GM04503 (cell line): ENCODE results near the gene PCDHB11.
"Not testable (repeated sequence)": the region's sequence is repeated elsewhere in the genome, so short reads cannot be mapped to it uniquely, and the experiment has no call there.

Experiments used
- DNase-seq: peaks from one replicate; pipeline ENCODE4 v3.0.0-alpha.2; 2012; ENCODE audit warnings: low read depth

PCDHB11 gene

DNA sequence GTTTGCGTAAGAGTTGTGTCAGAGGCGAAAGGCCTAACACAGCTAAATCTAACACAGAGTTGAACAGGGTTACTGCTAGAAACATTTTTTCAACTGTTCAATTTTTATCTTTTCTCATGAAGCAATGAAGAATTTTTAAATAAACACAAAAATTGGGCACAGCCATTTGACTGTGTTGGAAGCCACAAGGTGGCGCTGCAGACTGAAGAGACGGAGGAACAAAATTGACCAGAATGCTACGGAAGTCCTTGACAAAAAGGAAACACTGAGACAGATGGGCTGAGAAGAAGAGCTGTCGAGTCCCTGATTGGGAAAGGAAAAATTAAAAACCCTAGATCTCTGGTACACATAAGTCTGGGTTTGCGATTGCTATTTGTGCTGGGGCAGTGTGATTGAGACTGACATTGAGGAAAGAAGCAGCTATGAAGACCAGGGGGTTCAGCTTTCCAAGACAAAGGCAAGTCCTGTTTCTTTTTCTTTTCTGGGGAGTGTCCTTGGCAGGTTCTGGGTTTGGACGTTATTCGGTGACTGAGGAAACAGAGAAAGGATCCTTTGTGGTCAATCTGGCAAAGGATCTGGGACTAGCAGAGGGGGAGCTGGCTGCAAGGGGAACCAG lies 12.4 kb upstream of the PCDHB11 start, which contains the start of gene PCDHB9:
PCDHB9 (plus strand) TSS at position 265 of the 616 bp plus-strand sequence; CDS start at position 423, 158 bp downstream.
- no peak for DNase-seq

DNA sequence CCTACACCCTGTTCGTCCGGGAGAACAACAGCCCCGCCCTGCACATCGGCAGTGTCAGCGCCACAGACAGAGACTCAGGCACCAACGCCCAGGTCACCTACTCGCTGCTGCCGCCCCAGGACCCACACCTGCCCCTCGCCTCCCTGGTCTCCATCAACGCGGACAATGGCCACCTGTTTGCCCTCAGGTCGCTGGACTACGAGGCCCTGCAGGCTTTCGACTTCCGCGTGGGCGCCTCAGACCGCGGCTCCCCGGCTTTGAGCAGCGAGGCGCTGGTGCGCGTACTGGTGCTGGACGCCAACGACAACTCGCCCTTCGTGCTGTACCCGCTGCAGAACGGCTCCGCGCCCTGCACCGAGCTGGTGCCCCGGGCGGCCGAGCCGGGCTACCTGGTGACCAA lies 10.7 kb upstream of the PCDHB11 start:
- not testable (repeated sequence) for DNase-seq

GRCh38 chr5:141189131-141189530 lies 10.3 kb upstream of the PCDHB11 start:
- not testable (repeated sequence) for DNase-seq

DNA sequence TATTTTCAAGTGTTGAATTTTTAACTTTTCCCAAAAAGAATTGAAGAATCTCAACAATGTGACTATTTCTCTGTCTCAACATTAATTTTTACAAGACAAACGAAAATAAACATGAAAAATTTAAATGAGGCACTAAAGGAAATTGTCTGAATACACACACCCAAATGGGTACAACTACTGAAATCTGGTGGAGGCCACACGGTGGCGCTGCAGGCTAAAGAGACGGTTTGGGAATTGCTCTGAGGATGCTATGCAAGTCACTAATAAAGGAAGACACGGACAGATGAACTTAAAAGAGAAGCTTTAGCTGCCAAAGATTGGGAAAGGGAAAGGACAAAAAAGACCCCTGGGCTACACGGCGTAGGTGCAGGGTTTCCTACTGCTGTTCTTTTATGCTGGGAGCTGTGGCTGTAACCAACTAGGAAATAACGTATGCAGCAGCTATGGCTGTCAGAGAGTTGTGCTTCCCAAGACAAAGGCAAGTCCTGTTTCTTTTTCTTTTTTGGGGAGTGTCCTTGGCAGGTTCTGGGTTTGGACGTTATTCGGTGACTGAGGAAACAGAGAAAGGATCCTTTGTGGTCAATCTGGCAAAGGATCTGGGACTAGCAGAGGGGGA lies 7.2 kb upstream of the PCDHB11 start, which contains the start of gene PCDHB10:
PCDHB10 (plus strand) TSS at position 244 of the 616 bp plus-strand sequence; CDS start at position 444, 200 bp downstream.
- DNase-seq, result no peak

DNA sequence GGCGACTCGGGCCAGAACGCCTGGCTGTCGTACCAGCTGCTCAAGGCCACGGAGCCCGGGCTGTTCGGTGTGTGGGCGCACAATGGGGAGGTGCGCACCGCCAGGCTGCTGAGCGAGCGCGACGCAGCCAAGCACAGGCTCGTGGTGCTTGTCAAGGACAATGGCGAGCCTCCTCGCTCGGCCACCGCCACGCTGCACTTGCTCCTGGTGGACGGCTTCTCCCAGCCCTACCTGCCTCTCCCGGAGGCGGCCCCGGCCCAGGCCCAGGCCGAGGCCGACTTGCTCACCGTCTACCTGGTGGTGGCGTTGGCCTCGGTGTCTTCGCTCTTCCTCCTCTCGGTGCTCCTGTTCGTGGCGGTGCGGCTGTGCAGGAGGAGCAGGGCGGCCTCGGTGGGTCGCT lies 5.1 kb upstream of the PCDHB11 start:
- not testable (repeated sequence) for DNase-seq

DNA sequence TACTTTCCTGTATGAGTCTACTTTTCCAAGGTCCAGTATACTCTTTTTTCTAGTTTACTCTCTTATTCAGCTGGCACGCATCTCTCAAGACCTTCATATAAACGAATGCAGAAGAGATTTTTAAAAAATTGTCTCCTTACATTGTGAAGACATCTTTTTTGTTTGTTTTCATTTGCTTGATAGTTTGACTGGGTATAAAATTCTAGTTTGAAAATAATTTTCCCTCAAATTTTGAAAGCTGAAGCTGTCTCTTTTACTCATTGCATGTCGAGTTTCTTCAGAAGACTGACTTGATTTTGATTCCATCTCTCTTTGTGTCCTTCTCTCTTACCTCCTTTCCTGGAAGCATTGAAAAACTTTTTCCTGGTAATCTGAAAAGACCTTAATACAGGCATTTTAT lies 3.1 kb upstream of the PCDHB11 start:
- DNase-seq, result no peak

GRCh38 chr5:141201126-141201525 lies 1.7 kb downstream of the PCDHB11 start:
- not testable (repeated sequence) for DNase-seq

- DNase-seq, result not testable (repeated sequence)
Measured at GRCh38 chr5:141201646-141202045, 2.2 kb downstream of the PCDHB11 start.

DNA sequence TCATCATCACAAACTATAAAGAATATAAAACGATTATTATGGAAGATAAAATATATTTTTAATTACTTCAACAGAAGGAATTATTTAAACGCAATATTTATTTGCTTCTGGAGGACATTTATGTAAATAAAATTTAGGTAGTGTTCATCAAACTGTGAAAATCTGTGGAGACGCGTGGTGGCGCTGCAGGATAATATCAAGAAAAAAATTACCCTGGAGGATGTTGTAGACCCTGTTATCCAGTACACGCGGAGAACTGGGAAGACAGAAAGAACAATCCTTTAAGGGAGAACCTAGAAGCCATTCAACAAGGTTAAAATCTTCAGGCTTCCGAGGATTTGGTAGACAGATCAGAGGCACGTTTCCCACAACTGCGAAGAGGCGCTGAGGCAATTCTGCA lies 9.1 kb downstream of the PCDHB11 start, which contains the start of gene PCDHB12:
PCDHB12 (plus strand) TSS at position 242 of the 400 bp plus-strand sequence. CDS start 189 bp downstream, outside the sequence.
- DNase-seq, result no peak

DNA sequence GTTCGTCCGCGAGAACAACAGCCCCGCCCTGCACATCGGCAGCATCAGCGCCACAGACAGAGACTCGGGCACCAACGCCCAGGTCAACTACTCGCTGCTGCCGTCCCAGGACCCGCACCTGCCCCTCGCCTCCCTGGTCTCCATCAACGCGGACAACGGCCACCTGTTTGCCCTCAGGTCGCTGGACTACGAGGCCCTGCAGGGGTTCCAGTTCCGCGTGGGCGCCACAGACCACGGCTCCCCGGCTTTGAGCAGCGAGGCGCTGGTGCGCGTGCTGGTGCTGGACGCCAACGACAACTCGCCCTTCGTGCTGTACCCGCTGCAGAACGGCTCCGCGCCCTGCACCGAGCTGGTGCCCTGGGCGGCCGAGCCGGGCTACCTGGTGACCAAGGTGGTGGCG lies 10.9 kb downstream of the PCDHB11 start:
- not testable (repeated sequence) for DNase-seq

GRCh38 chr5:141210849-141211248 lies 11.4 kb downstream of the PCDHB11 start:
- DNase-seq, result not testable (repeated sequence)

- not testable (repeated sequence) for DNase-seq
Measured at GRCh38 chr5:141213656-141214339, 14.4 kb downstream of the PCDHB11 start, which contains the start of gene PCDHB13. TSS of gene PCDHB13 (plus strand) at chr5:141213919. CDS start at chr5:141214124, 205 bp downstream.

DNA sequence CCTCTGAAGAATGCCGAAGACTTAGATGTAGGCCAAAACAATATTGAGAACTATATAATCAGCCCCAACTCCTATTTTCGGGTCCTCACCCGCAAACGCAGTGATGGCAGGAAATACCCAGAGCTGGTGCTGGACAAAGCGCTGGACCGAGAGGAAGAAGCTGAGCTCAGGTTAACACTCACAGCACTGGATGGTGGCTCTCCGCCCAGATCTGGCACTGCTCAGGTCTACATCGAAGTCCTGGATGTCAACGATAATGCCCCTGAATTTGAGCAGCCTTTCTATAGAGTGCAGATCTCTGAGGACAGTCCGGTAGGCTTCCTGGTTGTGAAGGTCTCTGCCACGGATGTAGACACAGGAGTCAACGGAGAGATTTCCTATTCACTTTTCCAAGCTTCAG lies 15.2 kb downstream of the PCDHB11 start:
- not testable (repeated sequence) for DNase-seq

GRCh38 chr5:141215504-141215903 lies 16.1 kb downstream of the PCDHB11 start:
- not testable (repeated sequence) for DNase-seq

DNA sequence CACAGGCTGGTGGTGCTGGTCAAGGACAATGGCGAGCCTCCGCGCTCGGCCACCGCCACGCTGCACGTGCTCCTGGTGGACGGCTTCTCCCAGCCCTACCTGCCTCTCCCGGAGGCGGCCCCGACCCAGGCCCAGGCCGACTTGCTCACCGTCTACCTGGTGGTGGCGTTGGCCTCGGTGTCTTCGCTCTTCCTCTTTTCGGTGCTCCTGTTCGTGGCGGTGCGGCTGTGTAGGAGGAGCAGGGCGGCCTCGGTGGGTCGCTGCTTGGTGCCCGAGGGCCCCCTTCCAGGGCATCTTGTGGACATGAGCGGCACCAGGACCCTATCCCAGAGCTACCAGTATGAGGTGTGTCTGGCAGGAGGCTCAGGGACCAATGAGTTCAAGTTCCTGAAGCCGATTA lies 16.6 kb downstream of the PCDHB11 start:
- DNase-seq, result not testable (repeated sequence)

DNA sequence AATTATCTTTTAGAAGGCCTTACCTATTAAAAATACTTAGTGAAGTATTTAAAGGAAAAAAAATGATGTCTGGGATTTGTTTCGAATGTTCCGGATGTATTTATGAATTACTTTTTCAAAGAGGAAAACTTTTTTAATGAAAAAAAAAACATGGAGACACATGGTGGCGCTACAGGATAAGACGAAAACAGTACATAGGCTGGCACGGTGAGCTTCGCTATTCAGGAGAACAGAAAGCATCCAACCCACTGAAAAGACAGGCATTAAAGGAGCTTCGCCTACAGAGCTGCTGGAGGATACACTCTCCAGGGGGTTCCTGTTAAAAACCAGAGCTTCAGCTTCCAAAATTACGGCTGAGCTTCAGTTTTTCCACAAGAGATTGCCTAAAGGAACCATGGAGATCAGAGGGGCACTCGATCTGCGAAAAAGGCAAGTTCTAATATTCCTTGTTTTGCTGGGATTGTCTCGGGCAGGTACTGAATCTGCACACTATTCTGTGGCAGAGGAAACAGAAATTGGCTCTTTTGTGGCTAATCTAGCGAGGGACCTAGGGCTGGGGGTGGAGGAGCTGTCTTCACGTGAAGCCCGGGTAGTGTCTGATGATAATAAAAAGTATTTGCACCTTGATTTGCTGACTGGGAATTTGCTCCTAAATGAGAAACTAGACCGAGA lies 23.8 kb downstream of the PCDHB11 start, which contains the start of gene PCDHB14:
PCDHB14 (plus strand) TSS at position 232 of the 672 bp plus-strand sequence; CDS start at position 395, 163 bp downstream.
- DNase-seq, result no peak

DNA sequence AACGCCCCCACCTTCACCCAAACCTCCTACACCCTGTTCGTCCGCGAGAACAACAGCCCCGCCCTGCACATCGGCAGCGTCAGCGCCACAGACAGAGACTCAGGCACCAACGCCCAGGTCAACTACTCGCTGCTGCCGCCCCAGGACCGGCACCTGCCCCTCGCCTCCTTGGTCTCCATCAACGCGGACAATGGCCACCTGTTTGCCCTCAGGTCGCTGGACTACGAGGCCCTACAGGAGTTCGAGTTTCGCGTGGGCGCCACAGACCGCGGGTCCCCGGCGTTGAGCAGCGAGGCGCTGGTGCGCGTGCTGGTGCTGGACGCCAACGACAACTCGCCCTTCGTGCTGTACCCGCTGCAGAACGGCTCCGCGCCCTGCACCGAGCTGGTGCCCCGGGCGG lies 25.4 kb downstream of the PCDHB11 start:
- not testable (repeated sequence) for DNase-seq

- not testable (repeated sequence) for DNase-seq
Measured at GRCh38 chr5:141225421-141225820, 26.0 kb downstream of the PCDHB11 start.

- no peak for DNase-seq
Measured at GRCh38 chr5:141234109-141234667, 34.8 kb downstream of the PCDHB11 start.

DNA sequence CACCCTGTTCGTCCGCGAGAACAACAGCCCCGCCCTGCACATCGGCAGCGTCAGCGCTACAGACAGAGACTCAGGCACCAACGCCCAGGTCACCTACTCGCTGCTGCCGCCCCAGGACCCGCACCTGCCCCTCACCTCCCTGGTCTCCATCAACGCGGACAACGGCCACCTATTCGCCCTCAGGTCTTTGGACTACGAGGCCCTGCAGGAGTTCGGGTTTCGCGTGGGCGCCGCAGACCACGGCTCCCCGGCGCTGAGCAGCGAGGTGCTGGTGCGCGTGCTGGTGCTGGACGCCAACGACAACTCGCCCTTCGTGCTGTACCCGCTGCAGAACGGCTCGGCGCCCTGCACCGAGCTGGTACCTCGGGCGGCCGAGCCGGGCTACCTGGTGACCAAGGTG lies 36.5 kb downstream of the PCDHB11 start:
- not testable (repeated sequence) for DNase-seq

- no peak for DNase-seq
Measured at GRCh38 chr5:141236516-141237313, 37.3 kb downstream of the PCDHB11 start.
